Measurements from ENCODE around the gene SPSB1.

SPSB1 gene

GRCh38 chr1:9292361-9293240 lies at the start of gene SPSB1:
TSS of gene SPSB1 (plus strand) at chr1:9292894. CDS start at chr1:9355892, 62,998 bp downstream.
- FAIRE-seq = no peak

- FAIRE-seq = no peak
Measured at GRCh38 chr1:9243066-9243739, 49.5 kb upstream of the SPSB1 start.

- no peak for FAIRE-seq
Measured at GRCh38 chr1:9244501-9245229, 48.0 kb upstream of the SPSB1 start.

GRCh38 chr1:9245230-9245619 lies 47.5 kb upstream of the SPSB1 start:
- no peak for FAIRE-seq

GRCh38 chr1:9245661-9246060 lies 47.0 kb upstream of the SPSB1 start:
- FAIRE-seq = no peak

GRCh38 chr1:9246215-9246614 lies 46.5 kb upstream of the SPSB1 start:
- no peak for FAIRE-seq

- no peak for FAIRE-seq
Measured at GRCh38 chr1:9246841-9247785, 45.6 kb upstream of the SPSB1 start.

GRCh38 chr1:9247894-9248293 lies 44.8 kb upstream of the SPSB1 start:
- FAIRE-seq = no peak

- no peak for FAIRE-seq
Measured at GRCh38 chr1:9248341-9249262, 44.1 kb upstream of the SPSB1 start.

GRCh38 chr1:9249263-9249533 lies 43.5 kb upstream of the SPSB1 start:
- FAIRE-seq = no peak

- FAIRE-seq = no peak
Measured at GRCh38 chr1:9249534-9250410, 42.9 kb upstream of the SPSB1 start.

GRCh38 chr1:9250411-9251381 lies 42.0 kb upstream of the SPSB1 start:
- FAIRE-seq = no peak

GRCh38 chr1:9251501-9251900 lies 41.2 kb upstream of the SPSB1 start:
- FAIRE-seq = no peak

GRCh38 chr1:9253004-9253403 lies 39.7 kb upstream of the SPSB1 start:
- no peak for FAIRE-seq

GRCh38 chr1:9253453-9254105 lies 39.1 kb upstream of the SPSB1 start:
- no peak for FAIRE-seq

GRCh38 chr1:9256332-9256731 lies 36.4 kb upstream of the SPSB1 start:
- no peak for FAIRE-seq

- FAIRE-seq = no peak
Measured at GRCh38 chr1:9257851-9258250, 34.8 kb upstream of the SPSB1 start.

GRCh38 chr1:9258629-9259028 lies 34.1 kb upstream of the SPSB1 start:
- FAIRE-seq = no peak
